GM10266 (cell line): ENCODE measurements around the gene CD79A.

Experiments
- DNase-seq: peaks from one replicate; pipeline ENCODE4 v3.0.0; 2012; ENCODE audit errors: extremely low spot score
- CTCF ChIP-seq: IDR thresholded peaks from 2 replicates; pipeline ENCODE4 v1.5.1; 2012; ENCODE audit warnings: mild to moderate bottlenecking, low read depth; ENCODE audit not compliant: control insufficient read depth, insufficient read depth; ENCODE audit errors: missing control alignments

CD79A gene

DNA sequence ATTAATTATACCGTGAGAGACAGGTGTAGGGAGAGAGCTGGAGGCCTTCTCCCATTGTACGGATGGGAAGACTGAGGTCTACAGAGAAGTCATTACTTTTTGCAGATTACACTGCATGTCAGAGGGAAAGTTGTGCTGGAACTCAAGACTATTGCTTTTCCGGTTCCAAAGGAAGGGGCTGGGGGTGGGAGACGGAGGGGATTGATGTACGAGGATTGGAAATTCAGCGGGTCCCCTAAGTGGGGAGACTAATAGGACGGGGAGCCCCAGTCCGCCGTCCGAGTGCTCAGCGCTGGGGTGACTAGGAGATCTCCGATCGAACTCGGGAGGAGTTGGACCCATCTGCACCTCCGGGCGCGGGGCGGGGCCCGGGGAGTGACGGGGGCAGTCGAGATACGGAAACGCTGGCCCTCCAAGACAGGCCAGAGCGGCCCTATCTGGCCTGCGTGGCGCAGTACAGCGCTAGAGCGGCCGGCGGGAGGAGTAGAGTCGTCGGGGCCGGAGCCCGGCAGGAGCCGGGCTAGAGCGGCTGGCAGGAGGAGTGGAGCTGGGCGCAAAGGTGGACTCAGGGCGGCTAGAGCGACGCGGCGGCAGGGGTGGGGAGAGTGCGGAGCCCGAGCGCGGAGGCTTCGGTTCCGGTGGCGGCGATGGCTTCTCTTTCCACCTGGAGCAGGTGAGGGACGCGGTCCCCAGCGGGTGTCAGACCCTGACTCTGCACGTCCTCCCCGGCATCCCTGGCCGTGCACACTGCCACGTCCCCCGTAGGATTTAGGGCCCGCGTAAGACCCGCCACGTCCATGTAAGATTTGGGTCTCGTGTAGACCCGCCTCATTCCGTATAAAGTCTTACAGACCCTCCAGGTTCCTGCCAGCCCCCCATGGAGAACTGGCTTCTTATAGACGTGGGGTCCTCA is 7.0 kb downstream of the CD79A start:
- DNase-seq = peak; percentile 96

GRCh38 chr19:41886761-41887710 is 10.0 kb downstream of the CD79A start:
- peak; percentile 79 for DNase-seq
- no peak for TF ChIP-seq CTCF

More for the DNA sequence above, 7.0 kb downstream of the CD79A start:
- peak; percentile 1 for TF ChIP-seq CTCF

DNA sequence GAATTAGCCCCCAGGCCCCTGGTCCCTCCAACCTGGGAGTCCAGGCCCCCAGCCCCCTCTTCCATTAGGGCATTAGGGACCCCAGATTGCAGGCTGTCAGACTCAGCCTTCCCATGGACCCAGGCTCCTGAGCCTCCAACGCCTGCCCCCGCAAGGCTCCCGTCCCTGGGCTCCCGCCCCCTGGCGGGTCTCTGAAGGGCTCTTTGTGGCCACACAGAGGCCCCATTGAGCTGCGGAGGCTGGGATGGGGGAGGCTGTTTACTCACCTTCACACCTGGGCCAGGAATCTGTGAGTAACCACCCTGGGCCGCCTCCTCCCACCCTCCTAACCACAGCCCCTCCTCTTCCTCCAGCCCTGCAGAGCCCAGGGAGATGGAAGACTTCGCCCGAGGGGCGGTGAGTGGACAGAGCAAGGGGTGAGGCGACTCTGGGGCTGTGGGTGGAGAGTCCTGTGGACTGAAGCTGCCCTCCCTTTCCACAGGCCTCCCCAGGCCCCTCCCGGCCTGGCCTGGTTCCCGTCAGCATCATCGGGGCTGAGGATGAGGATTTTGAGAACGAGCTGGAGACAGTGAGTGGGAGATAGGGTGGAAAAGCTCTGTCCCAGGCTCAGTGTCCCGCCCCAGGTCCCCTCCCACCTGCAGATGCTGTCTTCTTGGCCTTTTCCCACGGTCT is 10.8 kb downstream of the CD79A start:
- no peak for DNase-seq
- peak; percentile 54 for TF ChIP-seq CTCF

DNA sequence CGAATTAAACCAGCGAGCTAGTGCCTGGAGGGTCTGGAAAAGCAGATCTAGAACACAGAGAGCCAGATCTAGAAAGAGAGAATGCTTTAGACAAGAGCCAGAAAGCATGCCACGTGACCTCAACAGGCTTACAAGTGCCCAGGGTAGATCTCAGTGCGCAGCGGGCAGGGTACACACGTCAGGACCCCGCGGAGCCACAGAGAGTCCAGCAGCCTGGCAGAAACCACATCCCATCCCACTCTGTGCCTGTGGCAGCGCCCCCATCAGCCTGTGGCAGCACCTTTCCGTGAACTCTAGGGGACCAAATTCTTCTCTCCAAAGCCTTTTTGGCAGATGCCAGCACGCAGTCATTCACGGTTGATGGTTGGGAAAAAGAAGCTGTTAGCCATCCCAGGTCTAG is 11.8 kb downstream of the CD79A start:
- TF ChIP-seq CTCF = no peak
- no peak for DNase-seq

- TF ChIP-seq CTCF = no peak
- DNase-seq = no peak
These were observed 12.8 kb downstream of the CD79A start for GRCh38 chr19:41889896-41890295.

- DNase-seq = no peak
- no peak for TF ChIP-seq CTCF
These were observed 13.9 kb downstream of the CD79A start for GRCh38 chr19:41890936-41891335.
